ENCODE results near the gene ARHGEF17. TPM values are rescaled to one million over a fixed set of nuclear protein-coding genes. Genes with fewer than 3 reads are reported as not detected.

ARHGEF17 gene, protein sequence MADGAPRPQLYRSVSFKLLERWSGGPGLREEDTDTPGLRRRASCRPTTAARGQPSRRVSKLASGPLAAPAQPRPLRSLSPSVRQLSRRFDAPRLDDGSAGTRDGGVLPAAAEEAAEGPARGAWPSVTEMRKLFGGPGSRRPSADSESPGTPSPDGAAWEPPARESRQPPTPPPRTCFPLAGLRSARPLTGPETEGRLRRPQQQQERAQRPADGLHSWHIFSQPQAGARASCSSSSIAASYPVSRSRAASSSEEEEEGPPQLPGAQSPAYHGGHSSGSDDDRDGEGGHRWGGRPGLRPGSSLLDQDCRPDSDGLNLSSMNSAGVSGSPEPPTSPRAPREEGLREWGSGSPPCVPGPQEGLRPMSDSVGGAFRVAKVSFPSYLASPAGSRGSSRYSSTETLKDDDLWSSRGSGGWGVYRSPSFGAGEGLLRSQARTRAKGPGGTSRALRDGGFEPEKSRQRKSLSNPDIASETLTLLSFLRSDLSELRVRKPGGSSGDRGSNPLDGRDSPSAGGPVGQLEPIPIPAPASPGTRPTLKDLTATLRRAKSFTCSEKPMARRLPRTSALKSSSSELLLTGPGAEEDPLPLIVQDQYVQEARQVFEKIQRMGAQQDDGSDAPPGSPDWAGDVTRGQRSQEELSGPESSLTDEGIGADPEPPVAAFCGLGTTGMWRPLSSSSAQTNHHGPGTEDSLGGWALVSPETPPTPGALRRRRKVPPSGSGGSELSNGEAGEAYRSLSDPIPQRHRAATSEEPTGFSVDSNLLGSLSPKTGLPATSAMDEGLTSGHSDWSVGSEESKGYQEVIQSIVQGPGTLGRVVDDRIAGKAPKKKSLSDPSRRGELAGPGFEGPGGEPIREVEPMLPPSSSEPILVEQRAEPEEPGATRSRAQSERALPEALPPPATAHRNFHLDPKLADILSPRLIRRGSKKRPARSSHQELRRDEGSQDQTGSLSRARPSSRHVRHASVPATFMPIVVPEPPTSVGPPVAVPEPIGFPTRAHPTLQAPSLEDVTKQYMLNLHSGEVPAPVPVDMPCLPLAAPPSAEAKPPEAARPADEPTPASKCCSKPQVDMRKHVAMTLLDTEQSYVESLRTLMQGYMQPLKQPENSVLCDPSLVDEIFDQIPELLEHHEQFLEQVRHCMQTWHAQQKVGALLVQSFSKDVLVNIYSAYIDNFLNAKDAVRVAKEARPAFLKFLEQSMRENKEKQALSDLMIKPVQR (N-terminal part only)
- under 1 TPM; 0.13 to 0.27 (median 0.13) TPM for total RNA-seq

DNA sequence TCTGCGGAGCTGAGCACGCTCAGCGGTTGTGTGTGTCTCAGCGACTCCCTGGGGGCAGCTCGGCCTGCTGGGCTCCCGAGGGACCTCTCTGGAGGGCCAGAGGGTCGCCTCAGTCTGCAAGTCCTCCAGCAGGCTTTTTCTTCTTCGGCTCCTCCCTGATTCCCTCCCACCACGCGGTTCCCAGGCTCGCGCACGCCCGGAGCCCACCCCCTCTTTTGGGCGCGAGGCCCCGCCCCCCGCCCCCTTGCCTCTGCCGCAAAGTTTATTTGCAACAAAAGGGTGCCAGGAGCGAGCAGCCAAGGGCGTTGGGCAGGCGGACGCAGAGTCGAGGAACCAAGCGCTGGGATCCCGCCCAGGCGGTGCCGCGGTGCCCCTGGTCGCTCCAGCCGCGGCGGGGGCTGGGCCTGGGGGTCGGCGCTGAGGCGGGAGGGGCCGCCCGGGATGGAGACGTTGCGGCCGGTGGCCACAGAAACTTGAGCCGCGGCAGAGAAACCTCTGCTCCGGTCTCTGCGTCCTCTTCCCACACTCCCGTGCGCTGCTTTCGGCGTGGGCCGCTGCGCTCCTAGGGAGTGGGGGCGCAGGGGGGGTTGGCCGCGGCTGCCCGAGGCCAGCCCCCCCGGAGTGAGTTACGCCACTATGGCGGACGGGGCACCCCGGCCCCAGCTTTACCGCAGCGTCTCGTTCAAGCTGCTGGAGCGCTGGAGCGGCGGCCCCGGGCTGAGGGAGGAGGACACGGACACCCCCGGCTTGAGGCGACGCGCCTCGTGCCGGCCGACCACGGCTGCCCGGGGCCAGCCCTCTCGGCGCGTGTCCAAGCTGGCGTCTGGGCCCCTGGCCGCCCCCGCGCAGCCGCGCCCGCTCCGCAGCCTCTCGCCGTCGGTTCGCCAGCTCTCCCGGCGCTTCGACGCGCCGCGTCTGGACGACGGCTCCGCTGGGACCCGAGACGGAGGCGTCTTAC lies at the start of gene ARHGEF17:
ARHGEF17 (plus strand) TSS at position 274 of the 958 bp plus-strand sequence; CDS start at position 637, 363 bp downstream.
- peak; percentile 46 for DNase-seq
- peak; percentile 33 to 35 for ATAC-seq

DNA sequence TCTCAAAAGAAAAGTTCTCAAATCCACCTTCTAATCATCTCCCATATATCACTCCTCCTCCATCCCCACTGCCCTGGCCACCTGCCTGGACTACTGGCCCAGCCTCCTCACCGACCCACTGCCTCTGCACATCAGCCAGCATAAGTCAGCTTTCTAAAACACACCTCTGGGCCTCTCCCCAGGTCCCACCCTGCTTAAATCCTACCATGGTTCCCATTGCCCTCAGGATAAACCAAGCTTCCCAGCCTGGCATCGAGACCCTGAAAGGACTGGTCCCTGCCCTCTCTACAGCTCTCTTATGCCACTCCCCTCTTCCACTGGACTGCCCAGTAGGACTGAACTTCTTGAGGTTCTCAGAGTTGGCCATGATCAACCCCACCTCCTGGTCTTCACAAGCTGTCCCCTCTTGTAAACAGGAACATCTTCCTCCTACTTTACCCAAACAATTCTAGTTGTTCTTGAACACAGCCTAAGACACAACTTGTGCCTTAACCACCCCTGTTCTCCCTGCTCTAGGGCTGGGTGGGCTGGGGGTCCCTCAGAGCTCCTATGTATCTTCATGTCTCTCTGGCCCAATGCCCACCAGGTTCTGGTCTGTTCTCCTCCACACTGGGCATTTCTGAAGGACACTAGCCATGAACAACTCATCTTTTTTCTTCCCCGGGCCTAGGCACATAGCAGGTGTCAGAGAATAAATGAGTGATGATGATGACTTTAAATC lies 48.5 kb upstream of the ARHGEF17 start:
- Mint-ChIP-seq H3K27me3 (ENCODE audit: low read depth) (peaks cover 15% of the 10 kb centered on the region), H3K9me3 (no peaks in the 10 kb centered on the region), H3K4me1 (ENCODE audit: low read depth) (no peaks in the 10 kb centered on the region), H3K4me3 (no peak overlapping the region), H3K36me3 (ENCODE audit: insufficient read depth) (no peaks in the 10 kb centered on the region)
- no peak for ATAC-seq
- DNase-seq = no peak

More for the DNA sequence above, at the start of gene ARHGEF17:
- Mint-ChIP-seq H3K36me3 (ENCODE audit: insufficient read depth) (no peaks in the 10 kb centered on the region), H3K4me1 (ENCODE audit: low read depth) (peaks cover 9% of the 10 kb centered on the region), H3K4me3 (peak within 1 kb of the TSS; percentile 88), H3K9me3 (no peaks in the 10 kb centered on the region), H3K27me3 (ENCODE audit: low read depth) (peaks cover 20% of the 10 kb centered on the region)

GRCh38 chr11:73260127-73260457 lies 48.0 kb upstream of the ARHGEF17 start:
- Mint-ChIP-seq H3K9me3 (no peaks in the 10 kb centered on the region), H3K27me3 (ENCODE audit: low read depth) (peaks cover 20% of the 10 kb centered on the region), H3K4me1 (ENCODE audit: low read depth) (no peaks in the 10 kb centered on the region), H3K4me3 (no peak overlapping the region), H3K36me3 (ENCODE audit: insufficient read depth) (no peaks in the 10 kb centered on the region)
- ATAC-seq (no peak), DNase-seq (no peak)

DNA sequence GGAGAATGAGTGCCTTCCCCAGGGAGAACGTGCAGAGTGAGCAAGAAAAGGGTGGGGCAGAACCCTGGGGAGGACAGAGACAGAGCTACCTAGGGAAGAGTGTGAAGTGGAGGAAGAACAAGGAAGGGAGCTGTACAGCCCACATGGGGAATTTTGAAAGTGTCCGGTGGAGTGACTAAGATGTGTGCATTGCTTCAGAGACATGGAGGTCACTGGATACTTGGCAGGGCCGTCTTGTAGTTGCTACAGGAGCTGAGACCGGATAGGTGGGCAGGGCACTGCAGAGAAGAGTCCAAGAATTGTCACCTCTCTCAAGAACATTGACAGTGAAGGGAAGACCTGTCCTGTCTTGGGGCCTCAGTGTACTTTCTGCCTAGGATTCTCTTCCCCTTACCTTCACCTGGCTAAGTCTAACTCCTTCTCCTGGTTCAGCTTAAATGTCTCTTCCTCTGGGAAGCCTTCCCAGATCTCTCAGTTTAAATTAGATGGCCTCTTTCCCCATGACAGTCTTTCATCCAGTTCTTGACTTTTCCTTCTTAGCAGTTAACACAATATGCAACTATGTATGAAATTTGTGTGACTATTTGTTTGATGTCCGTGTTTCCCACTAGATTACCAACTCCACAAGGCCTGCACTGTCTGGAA lies 45.1 kb upstream of the ARHGEF17 start:
- no peak for DNase-seq
- Mint-ChIP-seq H3K36me3 (ENCODE audit: insufficient read depth) (no peaks in the 10 kb centered on the region), H3K27me3 (ENCODE audit: low read depth) (peaks cover 23% of the 10 kb centered on the region), H3K4me3 (no peak overlapping the region), H3K9me3 (no peaks in the 10 kb centered on the region), H3K4me1 (ENCODE audit: low read depth) (no peaks in the 10 kb centered on the region)
- ATAC-seq = no peak

DNA sequence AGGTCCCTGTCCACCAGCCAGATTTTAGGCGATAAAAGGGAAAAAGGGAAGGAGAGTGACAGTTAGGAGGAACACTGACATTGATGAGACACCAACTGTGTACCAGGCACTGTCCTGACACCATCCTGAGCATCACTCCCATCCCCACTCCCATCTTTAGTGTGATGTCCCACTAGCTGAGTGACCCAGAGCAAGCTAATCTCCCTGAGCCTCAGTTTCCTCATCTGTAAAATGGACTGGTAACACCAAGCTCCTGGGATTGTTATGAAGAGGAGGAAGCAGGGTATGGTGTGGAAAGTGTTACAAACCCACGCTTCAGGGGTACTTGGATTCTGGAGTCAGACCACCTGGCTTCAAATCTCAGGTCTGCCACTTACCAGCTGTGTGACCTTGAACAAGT lies 44.4 kb upstream of the ARHGEF17 start:
- H3K27me3 Mint-ChIP-seq (ENCODE audit: low read depth) = peaks cover 23% of the 10 kb centered on the region
- ATAC-seq = no peak
- no peaks in the 10 kb centered on the region for H3K9me3 Mint-ChIP-seq
- H3K4me1 Mint-ChIP-seq (ENCODE audit: low read depth) = no peaks in the 10 kb centered on the region
- H3K4me3 Mint-ChIP-seq = no peak overlapping the region
- H3K36me3 Mint-ChIP-seq (ENCODE audit: insufficient read depth) = no peaks in the 10 kb centered on the region
- DNase-seq = no peak

DNA sequence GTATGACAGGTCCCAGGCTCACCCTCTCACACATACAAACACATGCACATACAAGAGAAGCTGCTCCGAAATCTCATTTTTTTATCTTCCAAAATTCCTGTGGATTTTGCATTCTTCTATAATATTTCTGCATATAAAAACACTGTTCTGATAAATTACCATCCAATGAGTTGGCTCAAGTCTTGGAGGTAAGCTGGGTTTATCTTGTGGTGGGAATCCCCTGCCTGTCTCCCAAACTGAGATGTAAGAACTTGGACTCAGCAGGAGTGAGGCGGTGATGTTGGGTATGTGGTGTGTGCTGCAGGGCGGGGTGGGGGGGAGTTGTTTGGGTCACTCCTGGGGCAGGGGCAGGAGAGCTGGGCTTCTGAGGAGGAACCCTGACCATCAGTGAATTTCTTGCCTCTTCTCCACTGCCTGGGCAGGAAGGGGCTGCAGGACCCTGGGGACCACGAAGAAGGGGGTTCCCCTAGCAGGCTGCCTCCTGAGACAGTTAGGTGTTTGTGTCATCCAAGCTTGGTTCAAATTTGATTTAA lies 42.7 kb upstream of the ARHGEF17 start:
- no peaks in the 10 kb centered on the region for H3K4me1 Mint-ChIP-seq (ENCODE audit: low read depth)
- ATAC-seq (no peak), DNase-seq (no peak)
- no peaks in the 10 kb centered on the region for H3K36me3 Mint-ChIP-seq (ENCODE audit: insufficient read depth)
- no peak overlapping the region for H3K4me3 Mint-ChIP-seq
- H3K9me3 Mint-ChIP-seq = no peaks in the 10 kb centered on the region
- H3K27me3 Mint-ChIP-seq (ENCODE audit: low read depth) = peaks cover 23% of the 10 kb centered on the region

DNA sequence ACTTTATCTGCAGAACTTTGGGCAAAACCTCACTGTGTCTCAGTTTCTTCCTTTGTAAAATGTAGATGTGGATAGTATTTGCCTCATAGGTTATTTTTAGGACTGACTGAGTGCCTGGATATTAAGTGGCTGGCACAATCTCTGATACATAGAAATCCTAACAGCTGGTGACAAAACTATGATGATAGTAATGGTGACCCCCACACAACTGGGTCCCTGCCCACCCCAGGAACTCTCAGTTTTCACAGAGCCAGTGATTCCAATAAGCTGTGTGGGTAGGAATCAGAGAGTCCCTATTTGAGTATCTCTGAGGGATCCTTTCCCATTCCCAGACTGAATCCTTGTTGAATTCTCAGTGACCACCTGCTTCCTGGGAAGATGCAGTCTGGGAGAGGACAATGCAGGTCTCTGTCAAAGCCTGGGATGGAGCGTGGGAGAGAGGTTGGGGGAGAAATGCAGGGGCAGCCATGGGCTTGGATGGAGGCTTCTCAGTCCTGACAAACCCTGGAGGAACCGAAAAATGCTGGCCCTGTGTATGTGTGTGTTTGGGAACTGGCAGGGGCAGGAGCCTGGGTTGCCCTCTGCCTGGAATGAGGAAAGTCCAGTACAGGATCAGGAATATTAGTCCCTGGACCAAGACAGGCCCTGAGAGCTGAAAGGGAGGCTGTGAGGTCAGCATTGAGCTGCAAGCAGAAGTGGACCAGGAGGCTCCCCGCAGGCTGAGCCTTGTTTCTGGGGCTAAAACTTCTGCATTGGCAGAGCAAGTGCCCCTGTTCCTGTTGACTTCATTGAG lies 42.0 kb upstream of the ARHGEF17 start:
- Mint-ChIP-seq H3K4me3 (no peak overlapping the region), H3K27me3 (ENCODE audit: low read depth) (peaks cover 23% of the 10 kb centered on the region), H3K9me3 (no peaks in the 10 kb centered on the region), H3K4me1 (ENCODE audit: low read depth) (no peaks in the 10 kb centered on the region), H3K36me3 (ENCODE audit: insufficient read depth) (no peaks in the 10 kb centered on the region)
- no peak for DNase-seq
- ATAC-seq = no peak

DNA sequence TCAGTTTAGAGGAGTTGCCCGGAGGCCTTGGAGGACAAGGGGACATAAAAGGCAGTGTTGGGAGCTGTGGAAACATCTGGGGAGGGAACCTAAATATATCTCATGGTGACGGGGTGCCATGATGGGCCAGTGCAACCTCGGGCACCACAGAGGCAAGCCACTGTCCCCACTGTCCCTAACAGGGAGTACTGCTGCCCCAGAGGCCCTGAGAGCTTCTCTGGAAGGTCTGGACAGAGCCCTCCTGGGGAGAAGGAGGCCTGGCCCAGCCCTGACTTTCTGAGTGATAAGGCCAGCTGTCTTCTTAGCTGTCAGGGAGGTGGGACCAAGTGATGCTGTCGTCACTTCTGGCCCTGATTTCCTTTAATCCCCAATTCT lies 41.4 kb upstream of the ARHGEF17 start:
- DNase-seq = no peak
- H3K36me3 Mint-ChIP-seq (ENCODE audit: insufficient read depth) = no peaks in the 10 kb centered on the region
- H3K4me1 Mint-ChIP-seq (ENCODE audit: low read depth) = no peaks in the 10 kb centered on the region
- peaks cover 23% of the 10 kb centered on the region for H3K27me3 Mint-ChIP-seq (ENCODE audit: low read depth)
- ATAC-seq = no peak
- H3K9me3 Mint-ChIP-seq = no peaks in the 10 kb centered on the region
- no peak overlapping the region for H3K4me3 Mint-ChIP-seq

GRCh38 chr11:73267122-73267846 lies 40.8 kb upstream of the ARHGEF17 start:
- DNase-seq = no peak
- Mint-ChIP-seq H3K4me3 (no peak overlapping the region), H3K9me3 (no peaks in the 10 kb centered on the region), H3K36me3 (ENCODE audit: insufficient read depth) (no peaks in the 10 kb centered on the region), H3K27me3 (ENCODE audit: low read depth) (peaks cover 19% of the 10 kb centered on the region), H3K4me1 (ENCODE audit: low read depth) (no peaks in the 10 kb centered on the region)
- ATAC-seq = no peak

- H3K4me1 Mint-ChIP-seq (ENCODE audit: low read depth) = no peaks in the 10 kb centered on the region
- H3K4me3 Mint-ChIP-seq = no peak overlapping the region
- ATAC-seq (no peak), DNase-seq (no peak)
- H3K36me3 Mint-ChIP-seq (ENCODE audit: insufficient read depth) = no peaks in the 10 kb centered on the region
- H3K27me3 Mint-ChIP-seq (ENCODE audit: low read depth) = peaks cover 18% of the 10 kb centered on the region
- H3K9me3 Mint-ChIP-seq = no peaks in the 10 kb centered on the region
Measured at GRCh38 chr11:73267906-73268540, 40.1 kb upstream of the ARHGEF17 start.

- H3K36me3 Mint-ChIP-seq (ENCODE audit: insufficient read depth) = no peaks in the 10 kb centered on the region
- no peaks in the 10 kb centered on the region for H3K4me1 Mint-ChIP-seq (ENCODE audit: low read depth)
- H3K27me3 Mint-ChIP-seq (ENCODE audit: low read depth) = peaks cover 14% of the 10 kb centered on the region
- ATAC-seq (no peak), DNase-seq (no peak)
- H3K9me3 Mint-ChIP-seq = no peaks in the 10 kb centered on the region
- no peak overlapping the region for H3K4me3 Mint-ChIP-seq
Measured at GRCh38 chr11:73268671-73269271, 39.3 kb upstream of the ARHGEF17 start.
